Pancreas (tissue), 10 donors: ENCODE measurements around the gene UBN1. TPM values are rescaled to one million over a fixed set of nuclear protein-coding genes. Genes with fewer than 3 reads are reported as not detected.
A peak's percentile ranks its signal among the peaks of the same experiment; 100 is the strongest.

ENCODE experiments used
- ATAC-seq, 4 donors: fragments of 200-7000 bp; cut with Tn5 transposase; one replicate each; pipeline versions ENCODE4 v1.8.0 to v1.9.1; 2020; ENCODE audit warnings: mild to moderate bottlenecking in 4 of 4, moderate library complexity in 4 of 4
- DNase-seq, 6 donors: peaks; one replicate each; pipeline ENCODE4 v3.0.0-alpha.2; 2020
- FAIRE-seq: peaks from 2 replicates; lab custom pipeline; 2012; peaks lifted over from hg19 to GRCh38; lab: Jason Lieb, UNC
- H3K27ac ChIP-seq, 4 donors: fragments of 200-600 bp; sonication (generic); 1 replicate in 3 of 4; 2 replicates in 1 of 4; pipeline versions ENCODE4 v1.5.0 to v1.8.0; 2020
- H3K27me3 ChIP-seq, 4 donors: fragments of 200-600 bp; one replicate each; pipeline ENCODE4 v1.8.0; 2021
- H3K36me3 ChIP-seq, 3 donors: fragments of 200-600 bp; sonication (generic) in 1 of 3; one replicate each; pipeline versions ENCODE4 v1.5.0 to v1.8.0; 2020 to 2021
- H3K4me1 ChIP-seq, 3 donors: fragments of 200-600 bp; one replicate each; pipeline ENCODE4 v1.8.0; 2021
- H3K4me3 ChIP-seq, 4 donors: fragments of 200-600 bp; sonication (generic) in 2 of 4; one replicate each; pipeline versions ENCODE4 v1.5.0 to v1.8.0; 2020 to 2021
- H3K9me3 ChIP-seq, 4 donors: fragments of 200-600 bp; one replicate each; pipeline ENCODE4 v1.8.0; 2021
- CTCF ChIP-seq, 4 donors: fragments of 200-600 bp; sonication (generic) in 3 of 4; IDR thresholded peaks; one replicate each; pipeline versions ENCODE4 v1.5.0 to v1.8.0; 2021; ENCODE audit warnings: antibody characterized with exemption in 4 of 4
- WGBS, 2 donors: extraction: QIAGEN DNeasy Blood & Tissue Kit; methylation state at CpG; one replicate each; pipeline ENCODE4 v1.1.7; 2013; 5-methylcytosine and 5-hydroxymethylcytosine counted together
- intact Hi-C, 3 donors: fragments of 100-400 bp; cut with DNase I; formaldehyde crosslinking; loops; one replicate each; pipeline versions ENCODE4 v1.11.1 to v1.14.2; 2022
- polyA plus RNA-seq, 2 donors: library from polyadenylated mRNA; stranded (reverse); fragments of 200-250 nt; gene quantifications; one replicate each; pipeline ENCODE4 v1.2.3, GENCODE V29; 2013
- total RNA-seq, 6 donors: library from RNA; stranded (reverse); fragmentation: NEBNext Ultra II Directional in 4 of 6; extraction: Animal tissue kit (Norgen Biotek cat#: 25700) in 4 of 6; gene quantifications; one replicate each; pipeline versions ENCODE4 v1.2.1 to v1.2.4, GENCODE V29; 2021 to 2023
- donor health status: healthy with polysubstance abuse.
- donor health status: DM: no; HTN: no; CAD: no; lungs with moderate emphysema.
- donor health status: DM: no; HTN: no; CAD: no.
- donor health status: control.
- donor health status: control.
- donor health status: Bipolar disorder and iron deficiency.
- donor health status: DM: yes; HTN: yes; CAD: no.
- donor health status: DM: no; HTN: no; CAD: no.
- donor health status: DM: no; HTN: no; CAD: no.
- donor health status: DM: yes; HTN: yes; CAD: no.

Gene UBN1
- total and polyA plus RNA-seq, 8 donors: 8.0 to 17.3 (median 10.9) TPM

- Histone ChIP-seq H3K9me3 (no peaks in the 10 kb centered on the region), H3K4me1 (peaks cover 12 to 33% (median 21%) of the 10 kb centered on the region in 3 donors), H3K4me3 (no peak overlapping the region), H3K27me3 (no peaks in the 10 kb centered on the region), H3K27ac (no peak overlapping the region), H3K36me3 (peaks cover 0 to 11% (median 5%) of the 10 kb centered on the region in 3 donors)
- ATAC-seq (no peak), FAIRE-seq (no peak), DNase-seq (no peak)
- no peak for TF ChIP-seq CTCF (IDR thresholded peaks at IDR 0.05)
- intact Hi-C loops: loop anchor here in 1 of 3 donors (10.0 kb wide), 1 partner anchor 62 kb away; the partner anchor contains the start of gene ROGDI
- 94 to 97% methylated on average over 12 of the region's 12 CpGs for WGBS, 2 donors
Observed at GRCh38 chr16:4866586-4866985, 19.3 kb downstream of the UBN1 start.

GRCh38 chr16:4868026-4868425 is 20.7 kb downstream of the UBN1 start:
- DNase-seq: no peak
- H3K27ac ChIP-seq: peak overlapping the region in 1 of 4 donors; percentile 53
- no peak for FAIRE-seq
- intact Hi-C loops: loop anchor here in 1 of 3 donors (10.0 kb wide), 1 partner anchor 63 kb away; the partner anchor contains the start of gene ROGDI
- no peaks in the 10 kb centered on the region for H3K27me3 ChIP-seq
- no peak for TF ChIP-seq CTCF (IDR thresholded peaks at IDR 0.05)
- H3K4me1 ChIP-seq: peaks cover 12 to 30% (median 21%) of the 10 kb centered on the region in 3 donors
- H3K36me3 ChIP-seq: peaks cover 0 to 20% (median 9%) of the 10 kb centered on the region in 3 donors
- no peaks in the 10 kb centered on the region for H3K9me3 ChIP-seq
- no peak overlapping the region for H3K4me3 ChIP-seq
- ATAC-seq: peak in 3 of 4 donors; percentile 35 to 63 (median 48)
- WGBS, 2 donors: 38 to 45% methylated on average over 5 of the region's 5 CpGs

DNA sequence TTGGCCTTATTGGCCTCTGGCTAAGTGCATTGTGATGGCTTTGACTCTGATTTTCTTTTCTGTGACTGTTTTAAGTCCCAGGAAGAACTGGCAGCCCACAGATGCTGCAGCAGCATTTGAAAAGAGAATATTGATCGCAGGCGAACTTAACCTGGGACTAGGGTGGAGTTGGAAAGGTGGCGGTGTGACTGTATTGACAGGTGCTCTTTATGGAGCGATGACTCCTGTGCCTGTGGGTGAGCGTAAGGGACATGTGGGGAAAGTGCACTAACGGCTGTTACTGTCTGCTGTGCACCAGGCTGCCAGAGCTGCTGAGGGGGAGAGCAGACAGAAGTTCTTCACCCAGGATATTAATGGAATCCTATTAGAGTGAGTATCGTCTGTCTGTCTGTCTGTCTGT is 21.3 kb downstream of the UBN1 start:
- H3K4me3 ChIP-seq: no peak overlapping the region
- peak overlapping the region in 1 of 4 donors; percentile 53 for H3K27ac ChIP-seq
- ATAC-seq (peak in 2 of 4 donors; percentile 6 to 11), FAIRE-seq (no peak), DNase-seq (no peak)
- peaks cover 0 to 23% (median 9%) of the 10 kb centered on the region in 3 donors for H3K36me3 ChIP-seq
- TF ChIP-seq CTCF (IDR thresholded peaks at IDR 0.05): no peak
- H3K27me3 ChIP-seq: no peaks in the 10 kb centered on the region
- intact Hi-C loops: loop anchor here in 1 of 3 donors (10.0 kb wide), 1 partner anchor 64 kb away; the partner anchor contains the start of gene ROGDI
- H3K9me3 ChIP-seq: no peaks in the 10 kb centered on the region
- WGBS, 2 donors: 66 to 80% methylated on average over 7 of the region's 7 CpGs
- H3K4me1 ChIP-seq: peaks cover 12 to 30% (median 21%) of the 10 kb centered on the region in 3 donors

GRCh38 chr16:4869147-4869805 is 22.0 kb downstream of the UBN1 start:
- TF ChIP-seq CTCF (IDR thresholded peaks at IDR 0.05): no peak
- intact Hi-C loops: loop anchor here in 1 of 3 donors (10.0 kb wide), 1 partner anchor 64 kb away; the partner anchor contains the start of gene ROGDI
- no peaks in the 10 kb centered on the region for H3K9me3 ChIP-seq
- no peaks in the 10 kb centered on the region for H3K27me3 ChIP-seq
- H3K27ac ChIP-seq: peak overlapping the region; percentile 2 to 53 (median 23)
- H3K36me3 ChIP-seq: peaks cover 0 to 30% (median 9%) of the 10 kb centered on the region in 3 donors
- H3K4me1 ChIP-seq: peaks cover 12 to 30% (median 21%) of the 10 kb centered on the region in 3 donors
- H3K4me3 ChIP-seq: no peak overlapping the region
- DNase-seq (peak in 3 of 6 donors; percentile 49 to 60 (median 50)), FAIRE-seq (no peak), ATAC-seq (peak; percentile 75 to 91 (median 88))
- 36 to 41% methylated on average over 13 of the region's 13 CpGs for WGBS, 2 donors
